Measurements from ENCODE around the gene CDK11B. TPM values are rescaled to one million over a fixed set of nuclear protein-coding genes. Genes with fewer than 3 reads are reported as not detected.
"Not testable (repeated sequence)": the region's sequence is repeated elsewhere in the genome, so short reads cannot be mapped to it uniquely, and the experiment has no call there.

The CDK11B gene
- total RNA-seq: 10 to 100 TPM; 32.7 to 41.0 TPM

DNA sequence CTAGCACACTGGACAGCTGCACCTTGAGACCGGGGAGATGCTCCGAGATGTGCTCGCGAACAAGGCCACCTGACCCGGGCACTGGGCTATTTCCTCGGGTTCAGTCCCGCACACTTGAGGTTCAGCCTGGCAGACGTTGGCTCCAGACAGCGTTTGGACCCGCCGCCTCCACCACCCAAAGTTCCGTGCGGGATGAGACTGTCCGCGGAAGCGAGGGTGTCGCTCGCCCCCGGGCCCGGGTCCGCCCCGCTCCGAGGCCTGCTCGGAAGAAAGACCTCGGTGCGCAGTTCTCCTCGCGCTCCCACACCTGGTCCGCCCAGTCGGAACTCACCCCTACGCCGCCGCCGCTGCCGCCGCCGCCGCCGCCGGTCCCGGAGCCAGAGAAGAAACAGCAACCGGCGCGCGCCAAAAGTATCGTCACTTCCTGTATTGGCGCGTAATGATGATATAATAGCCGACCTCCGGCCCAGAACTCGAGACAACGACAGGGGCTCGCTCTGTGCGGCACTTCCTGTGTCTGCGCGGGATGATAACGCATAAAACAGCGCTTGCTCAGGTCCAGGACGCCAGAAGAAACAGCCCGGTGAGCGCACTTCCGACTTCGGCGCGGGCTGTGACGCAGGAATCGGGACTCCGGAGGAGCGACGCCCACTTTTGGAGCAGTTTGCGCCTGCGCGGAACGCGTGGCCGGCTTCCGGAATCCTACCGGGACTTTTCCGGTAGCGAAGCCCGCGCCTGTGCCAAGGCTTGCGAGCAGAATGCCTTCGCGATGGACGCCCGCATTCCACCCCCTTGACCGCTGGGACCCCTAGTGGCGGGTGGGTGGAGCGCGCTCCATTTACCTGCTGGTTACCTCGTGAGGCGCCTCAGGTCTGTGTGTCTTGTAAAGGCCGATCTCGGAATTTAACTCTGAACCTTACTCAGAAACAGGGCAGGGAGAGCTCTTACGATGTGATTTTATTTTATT, at the start of gene CDK11B:
TSS of gene CDK11B (minus strand) at position 422 of the 967 bp plus-strand sequence. CDS start 1,519 bp downstream, outside the sequence.
- not testable (repeated sequence) for H3K9me3 Mint-ChIP-seq, H3K36me3 Mint-ChIP-seq
- DNase-seq (ENCODE audit: low spot score in 2 of 2): peak; percentile 92 to 99
- peak within 1 kb of the TSS; percentile 98 to 99 for H3K27ac Mint-ChIP-seq
- ATAC-seq: peak; percentile 96 to 98

DNA sequence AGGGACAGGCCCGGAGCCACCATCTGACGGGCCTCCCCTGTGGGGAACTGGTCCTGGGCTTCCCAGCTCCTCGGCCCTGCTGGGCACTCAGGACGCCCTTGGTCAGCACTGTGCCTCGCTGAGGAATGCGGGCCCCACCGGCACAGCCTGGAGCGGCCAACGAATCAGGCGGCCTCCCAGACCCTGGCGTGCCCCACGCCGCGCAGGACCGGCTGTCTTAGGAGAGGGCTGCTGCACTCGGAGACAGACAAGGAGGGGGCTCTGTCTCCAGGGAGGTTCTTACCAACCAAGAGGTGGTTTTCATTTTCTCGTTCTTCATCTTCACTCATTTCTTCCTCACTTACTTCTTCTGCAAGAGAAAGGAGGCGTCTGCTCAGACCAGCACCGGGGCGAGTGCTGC, 49.1 kb upstream of the CDK11B start:
- not testable (repeated sequence) for ATAC-seq; H3K9me3 Mint-ChIP-seq; H3K36me3 Mint-ChIP-seq; H3K27ac Mint-ChIP-seq; DNase-seq (ENCODE audit: low spot score in 2 of 2)

DNA sequence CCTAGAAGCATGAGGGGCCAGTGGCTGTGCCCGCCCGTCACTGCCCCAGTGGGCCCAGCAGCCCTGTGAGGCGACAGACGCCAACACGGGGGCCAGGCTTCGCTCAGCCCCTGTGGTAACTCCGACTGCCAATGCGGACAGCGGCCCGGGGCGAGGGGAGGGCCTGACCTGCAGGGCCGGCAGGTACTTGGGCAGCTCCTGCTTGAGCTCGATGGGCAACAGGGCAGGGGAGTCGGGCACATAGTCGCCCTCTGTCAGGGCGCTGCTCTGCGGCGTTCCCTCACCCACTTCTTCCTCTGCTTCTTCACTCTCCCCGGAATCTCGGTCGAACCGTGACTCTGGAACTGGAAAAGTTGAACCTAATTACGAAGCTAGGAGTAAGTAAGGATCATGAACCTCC, 48.4 kb upstream of the CDK11B start:
- not testable (repeated sequence) for DNase-seq (ENCODE audit: low spot score in 2 of 2); H3K27ac Mint-ChIP-seq; ATAC-seq; H3K9me3 Mint-ChIP-seq; H3K36me3 Mint-ChIP-seq

DNA sequence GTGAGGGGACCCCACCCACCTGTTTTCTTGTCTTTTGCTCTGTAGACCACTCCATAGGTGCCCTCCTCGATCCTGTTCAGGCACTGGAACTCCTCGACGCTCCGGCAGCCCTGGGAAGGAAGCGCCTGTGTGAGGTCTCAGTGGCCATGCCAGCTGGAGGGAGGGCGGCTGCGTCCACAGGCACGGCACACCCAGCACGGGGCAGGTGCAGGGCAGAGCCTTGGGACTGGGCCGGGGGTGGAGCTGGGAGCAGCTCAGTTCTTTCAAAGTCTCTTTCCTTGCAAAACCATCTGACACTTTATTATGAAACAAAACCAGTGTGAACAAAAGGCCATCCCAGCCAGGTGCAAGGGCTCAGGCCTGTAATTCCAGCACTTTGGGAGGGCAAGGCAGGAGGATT, 46.8 kb upstream of the CDK11B start:
- not testable (repeated sequence) for H3K9me3 Mint-ChIP-seq; ATAC-seq; DNase-seq (ENCODE audit: low spot score in 2 of 2); H3K27ac Mint-ChIP-seq; H3K36me3 Mint-ChIP-seq

DNA sequence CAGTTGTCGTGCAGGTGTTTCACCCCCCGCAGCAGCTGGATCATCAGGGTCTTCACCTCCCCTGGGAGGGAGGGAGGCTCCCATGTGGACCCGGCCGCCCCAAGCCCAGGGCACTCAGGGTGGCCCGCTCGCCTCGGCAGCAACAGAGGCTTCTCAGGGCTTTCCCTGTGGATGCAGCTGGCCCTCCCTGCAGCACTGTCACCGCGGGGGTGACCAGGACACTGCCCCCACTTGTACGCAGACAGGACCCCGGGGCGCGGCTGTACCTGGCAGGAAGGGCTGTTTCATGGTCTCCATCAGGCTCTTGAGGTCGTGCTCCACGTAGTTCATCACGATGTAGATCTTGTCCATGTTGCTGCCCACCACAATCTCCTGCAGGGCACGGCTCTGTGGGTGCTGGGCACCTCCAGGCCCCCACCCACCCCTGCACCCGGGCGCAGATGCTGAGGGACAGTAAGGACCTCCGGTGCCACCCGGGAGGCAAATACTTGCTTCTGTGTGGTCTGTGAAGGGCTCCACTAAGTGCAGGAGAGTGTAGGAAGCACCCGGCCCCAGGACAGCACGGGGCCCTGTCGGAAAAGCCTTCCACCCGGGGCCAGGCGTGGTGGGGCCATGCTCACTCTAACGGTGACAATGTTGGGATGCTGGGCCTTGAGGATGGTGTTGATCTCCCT, 45.6 kb upstream of the CDK11B start:
- H3K9me3 Mint-ChIP-seq; DNase-seq (ENCODE audit: low spot score in 2 of 2); H3K36me3 Mint-ChIP-seq; H3K27ac Mint-ChIP-seq; ATAC-seq: not testable (repeated sequence)

DNA sequence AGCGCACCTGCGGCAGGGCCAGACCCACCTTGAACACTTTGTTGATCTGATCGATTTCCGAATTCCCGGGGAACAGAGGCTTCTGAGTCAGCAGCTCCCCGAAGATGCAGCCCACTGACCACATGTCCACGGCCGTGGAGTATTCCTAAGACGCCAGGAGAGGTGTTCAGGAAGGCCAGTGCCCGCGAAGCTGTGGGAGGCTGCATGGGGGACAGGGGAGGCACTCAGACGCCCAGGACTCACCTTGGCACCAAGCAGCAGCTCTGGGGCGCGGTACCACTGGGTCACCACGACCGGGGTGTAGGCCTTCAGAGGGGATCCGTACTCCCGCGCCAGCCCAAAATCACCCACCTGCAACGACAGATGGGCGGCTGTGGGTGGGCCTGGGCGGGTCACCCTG, 45.0 kb upstream of the CDK11B start:
- no peak for DNase-seq (ENCODE audit: low spot score in 2 of 2)
- H3K36me3 Mint-ChIP-seq: no peaks in the 10 kb centered on the region
- no peaks in the 10 kb centered on the region for H3K9me3 Mint-ChIP-seq
- no peak for ATAC-seq
- H3K27ac Mint-ChIP-seq: no peak overlapping the region

DNA sequence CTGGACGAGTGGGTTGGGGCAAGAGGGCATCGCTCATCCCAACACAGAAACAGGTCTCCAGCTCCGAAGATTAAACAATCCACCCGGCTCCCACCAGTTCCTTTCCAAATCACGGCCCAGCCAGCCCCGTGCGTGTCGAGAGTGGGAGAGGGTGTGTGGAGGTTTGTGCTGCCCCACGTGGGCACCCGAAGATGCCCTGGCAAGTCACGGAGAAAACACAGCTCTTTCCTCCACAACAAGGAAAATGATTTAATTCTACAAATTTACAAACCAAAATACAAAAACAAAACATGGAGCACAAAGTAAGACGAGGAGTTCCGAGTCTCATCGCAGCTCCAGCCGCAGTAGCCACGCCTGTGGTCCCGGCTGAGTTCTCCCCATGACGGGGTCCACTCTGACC, 43.7 kb upstream of the CDK11B start:
- H3K27ac Mint-ChIP-seq; H3K9me3 Mint-ChIP-seq; DNase-seq (ENCODE audit: low spot score in 2 of 2); ATAC-seq; H3K36me3 Mint-ChIP-seq: not testable (repeated sequence)

DNA sequence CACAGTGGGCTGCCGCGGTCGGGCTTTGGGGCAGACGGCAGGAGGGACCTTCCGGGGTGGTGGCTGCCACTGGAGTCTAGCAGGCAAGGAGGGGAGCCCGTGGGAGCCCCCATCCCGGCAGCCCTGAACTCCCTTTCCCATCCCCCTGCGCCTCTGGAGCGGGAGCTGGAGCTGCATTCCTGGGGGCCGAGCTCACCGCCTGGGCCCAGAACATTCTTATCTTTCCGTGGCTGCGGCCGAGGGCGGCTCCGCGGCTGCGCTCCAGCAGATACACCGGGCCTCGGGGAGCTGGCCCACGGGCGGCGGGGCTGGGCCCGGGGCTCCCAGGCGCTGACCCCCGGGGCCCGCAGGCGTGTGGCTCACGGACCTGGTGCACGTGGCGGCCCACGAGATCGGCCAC, 41.8 kb upstream of the CDK11B start:
- not testable (repeated sequence) for H3K27ac Mint-ChIP-seq; ATAC-seq; DNase-seq (ENCODE audit: low spot score in 2 of 2); H3K36me3 Mint-ChIP-seq; H3K9me3 Mint-ChIP-seq

DNA sequence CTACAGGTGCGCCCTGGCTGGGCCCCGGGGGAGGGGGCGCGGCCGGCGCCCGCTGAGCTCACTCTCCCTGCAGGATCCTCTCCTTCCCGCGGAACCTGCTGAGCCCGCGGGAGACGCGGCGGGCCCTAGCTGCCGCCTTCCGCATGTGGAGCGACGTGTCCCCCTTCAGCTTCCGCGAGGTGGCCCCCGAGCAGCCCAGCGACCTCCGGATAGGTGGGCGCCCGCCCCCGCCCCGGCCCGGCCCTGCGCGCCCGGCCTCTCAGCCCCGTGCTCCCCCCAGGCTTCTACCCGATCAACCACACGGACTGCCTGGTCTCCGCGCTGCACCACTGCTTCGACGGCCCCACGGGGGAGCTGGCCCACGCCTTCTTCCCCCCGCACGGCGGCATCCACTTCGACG, 41.3 kb upstream of the CDK11B start:
- not testable (repeated sequence) for DNase-seq (ENCODE audit: low spot score in 2 of 2); H3K9me3 Mint-ChIP-seq; H3K27ac Mint-ChIP-seq; H3K36me3 Mint-ChIP-seq
- ATAC-seq: peak in 1 of 2 donors; percentile 10

DNA sequence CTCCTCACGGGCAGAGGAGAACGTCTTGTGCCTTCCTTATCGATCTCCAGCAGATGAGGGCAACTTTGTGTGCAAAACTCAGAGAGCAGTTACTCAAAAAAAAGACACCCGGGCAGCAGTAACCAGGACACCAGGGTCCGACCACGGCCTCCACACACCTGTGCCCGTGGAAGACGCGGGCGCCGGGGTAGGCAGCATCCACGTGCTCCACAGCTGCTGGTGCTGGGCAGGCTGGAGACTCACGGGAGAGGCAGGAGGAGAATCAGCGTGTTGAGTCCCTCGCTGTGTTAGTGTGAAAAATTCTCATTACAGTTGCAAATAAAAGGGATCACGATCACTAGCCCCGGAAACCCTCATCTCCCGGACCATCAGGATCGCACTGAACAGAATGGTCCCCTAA, 40.3 kb upstream of the CDK11B start:
- not testable (repeated sequence) for DNase-seq (ENCODE audit: low spot score in 2 of 2); H3K9me3 Mint-ChIP-seq; H3K36me3 Mint-ChIP-seq; ATAC-seq; H3K27ac Mint-ChIP-seq

DNA sequence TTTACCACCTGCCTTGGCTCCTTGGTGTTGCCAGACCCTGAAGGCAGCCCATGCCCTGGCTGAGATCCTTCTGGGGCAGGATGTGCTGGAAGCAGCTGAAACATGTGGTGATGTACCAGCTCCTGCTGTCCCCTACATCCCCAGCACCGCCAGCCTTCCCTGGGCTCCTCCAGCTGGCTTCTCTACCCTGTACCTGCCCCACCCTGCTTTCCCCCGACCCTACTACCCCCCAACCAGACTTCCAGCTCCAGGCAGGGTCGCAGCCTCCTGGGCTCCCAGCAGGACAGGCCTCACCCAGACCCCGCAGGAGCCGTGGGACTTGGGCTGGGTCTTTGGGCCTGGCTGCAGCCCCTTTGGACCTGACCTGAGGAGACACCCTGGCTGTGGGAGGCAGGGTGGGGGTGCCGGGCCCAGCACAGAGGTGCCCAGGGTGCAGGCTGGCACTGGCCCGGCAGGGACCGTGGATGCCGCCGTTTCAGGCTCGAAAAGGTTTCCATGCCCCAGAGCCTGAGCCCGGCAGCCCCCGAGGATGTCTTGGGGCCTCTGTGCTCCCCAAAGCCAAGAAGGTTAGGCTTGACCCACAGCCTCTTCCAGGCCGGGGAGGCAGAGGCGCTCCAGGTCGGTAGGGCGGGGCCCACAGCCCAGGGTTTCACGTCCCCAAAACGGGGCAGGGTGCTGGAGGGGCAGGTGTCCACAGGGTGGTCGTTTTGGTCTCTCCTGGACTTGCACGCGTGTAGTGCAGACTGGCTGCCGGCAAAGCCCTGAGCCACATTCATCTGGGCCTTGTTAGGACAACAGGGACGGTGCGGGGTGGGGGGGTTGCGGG, 38.8 kb upstream of the CDK11B start:
- H3K9me3 Mint-ChIP-seq; H3K36me3 Mint-ChIP-seq; ATAC-seq; H3K27ac Mint-ChIP-seq; DNase-seq (ENCODE audit: low spot score in 2 of 2): not testable (repeated sequence)

DNA sequence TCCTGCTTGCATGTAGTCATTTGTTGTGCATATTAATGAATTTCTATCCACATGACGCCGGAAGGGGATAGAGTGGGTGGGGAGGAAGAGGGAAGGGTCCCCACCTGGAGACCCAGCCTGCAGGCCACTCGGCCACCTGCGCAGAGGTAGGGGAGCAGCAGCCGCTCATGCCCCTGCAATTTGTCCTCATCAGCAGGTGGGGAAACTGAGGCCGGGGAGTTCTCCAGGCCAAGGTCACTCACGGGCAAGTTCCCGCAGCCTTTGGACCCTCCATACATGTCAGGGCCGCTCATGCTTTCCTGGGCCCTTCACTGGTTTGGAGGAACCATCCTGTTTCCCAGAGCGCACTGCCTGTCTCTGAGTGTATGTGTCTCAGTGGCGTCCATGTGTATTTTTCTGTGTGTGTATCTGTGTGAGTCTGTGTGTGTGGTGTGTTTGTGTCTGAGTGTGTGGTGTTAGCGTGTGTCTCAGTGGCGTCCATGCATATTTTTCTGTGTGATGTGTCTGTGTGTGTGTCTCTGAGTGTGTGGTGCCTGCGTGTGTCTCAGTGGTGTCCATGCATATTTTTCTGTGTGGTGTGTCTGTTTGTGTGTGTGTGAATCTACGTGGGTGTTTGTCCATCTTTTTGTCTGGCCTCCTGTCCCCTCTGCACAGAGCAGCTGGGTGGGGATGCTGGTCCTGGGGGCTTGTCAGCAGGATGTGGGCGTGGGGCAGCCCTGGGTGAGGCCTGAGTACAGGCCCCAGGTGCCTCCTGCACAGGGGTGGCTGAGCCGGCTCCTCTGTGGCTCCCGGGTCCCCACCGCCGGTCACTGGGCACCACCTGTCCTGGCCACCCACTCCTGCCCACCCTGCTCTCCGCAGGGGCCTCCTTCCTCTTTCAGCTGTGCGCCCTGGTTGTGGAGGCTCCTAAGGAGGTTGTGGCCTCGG, 37.9 kb upstream of the CDK11B start:
- H3K27ac Mint-ChIP-seq; ATAC-seq; H3K36me3 Mint-ChIP-seq; H3K9me3 Mint-ChIP-seq; DNase-seq (ENCODE audit: low spot score in 2 of 2): not testable (repeated sequence)

DNA sequence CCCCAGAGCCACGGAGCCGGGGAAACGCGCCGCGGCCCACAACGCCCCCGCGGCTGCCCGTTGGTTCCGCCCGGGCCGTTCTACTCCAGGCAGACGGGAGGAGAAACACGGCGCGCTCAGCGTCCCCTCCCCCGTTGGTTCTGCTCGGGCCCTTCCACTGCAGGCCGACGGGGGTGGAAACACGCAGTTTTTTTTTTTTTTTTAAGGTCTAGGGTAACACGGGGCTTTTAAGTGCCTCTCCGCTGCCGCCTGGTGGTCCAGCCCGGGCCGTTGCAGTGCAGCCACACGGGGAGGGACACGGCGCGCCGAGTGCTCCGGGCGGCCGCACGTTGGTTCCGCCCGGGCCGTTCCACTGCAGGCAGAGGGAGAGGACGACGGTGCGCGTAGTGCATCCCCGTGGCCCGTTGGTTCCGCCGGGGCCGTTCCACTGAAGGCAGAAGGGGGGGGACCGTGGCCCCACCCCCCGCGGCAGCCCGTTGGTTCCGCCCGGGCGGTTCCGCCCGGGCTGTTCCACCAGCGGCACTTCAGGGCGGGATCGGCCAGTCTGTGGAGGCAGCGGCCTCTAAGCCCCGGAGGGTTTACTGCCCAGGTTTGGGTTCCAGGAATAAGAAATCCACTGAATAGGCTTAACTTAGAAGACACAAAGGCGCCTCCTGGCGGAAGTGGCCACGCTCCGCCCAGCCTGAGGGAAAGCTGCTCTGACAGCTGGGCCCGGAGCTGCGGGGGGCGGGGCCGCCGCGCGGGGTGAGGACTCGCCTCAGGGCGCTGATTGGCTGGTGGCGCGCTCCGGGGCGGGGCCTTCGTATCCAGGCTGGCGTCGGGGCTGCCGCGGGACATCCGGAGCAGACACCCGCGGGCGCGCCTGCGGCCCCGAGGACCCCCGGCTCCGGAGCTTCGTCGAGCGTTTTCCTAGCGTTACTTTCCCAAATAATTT, 34.2 kb upstream of the CDK11B start, which contains the start of gene SLC35E2B:
TSS of gene SLC35E2B (minus strand) at position 82 of the 934 bp plus-strand sequence. CDS start 16,096 bp downstream, outside the sequence.
- peak; percentile 83 to 87 for ATAC-seq
- H3K9me3 Mint-ChIP-seq, H3K36me3 Mint-ChIP-seq: not testable (repeated sequence)
- DNase-seq (ENCODE audit: low spot score in 2 of 2): peak; percentile 95 to 96
- H3K27ac Mint-ChIP-seq: peak within 1 kb of the TSS; percentile 84 to 87

DNA sequence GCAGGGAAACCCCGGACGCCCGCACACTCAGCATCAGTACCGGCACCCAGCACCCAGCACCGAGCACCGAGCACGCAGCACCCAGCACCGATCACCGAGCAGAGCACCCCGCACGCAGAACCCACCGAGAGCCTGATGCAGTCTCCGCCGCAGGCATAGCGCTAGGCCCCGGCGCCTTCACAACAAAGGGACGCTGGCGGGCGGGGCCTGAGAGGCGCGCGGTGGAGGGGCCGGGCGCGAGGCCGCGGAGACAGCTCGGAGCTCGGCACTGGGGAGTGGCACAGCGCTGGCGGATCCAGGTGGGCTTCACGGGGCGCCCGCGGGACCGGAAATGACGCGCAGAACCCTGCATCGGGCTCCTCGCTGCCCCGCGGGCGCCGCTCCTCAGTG, 33.5 kb upstream of the CDK11B start:
- DNase-seq (ENCODE audit: low spot score in 2 of 2) (peak in 1 of 2 donors; percentile 79), ATAC-seq (peak; percentile 65 to 67)
- H3K27ac Mint-ChIP-seq: peak overlapping the region in 1 of 2 donors; percentile 87
- H3K9me3 Mint-ChIP-seq, H3K36me3 Mint-ChIP-seq: not testable (repeated sequence)

DNA sequence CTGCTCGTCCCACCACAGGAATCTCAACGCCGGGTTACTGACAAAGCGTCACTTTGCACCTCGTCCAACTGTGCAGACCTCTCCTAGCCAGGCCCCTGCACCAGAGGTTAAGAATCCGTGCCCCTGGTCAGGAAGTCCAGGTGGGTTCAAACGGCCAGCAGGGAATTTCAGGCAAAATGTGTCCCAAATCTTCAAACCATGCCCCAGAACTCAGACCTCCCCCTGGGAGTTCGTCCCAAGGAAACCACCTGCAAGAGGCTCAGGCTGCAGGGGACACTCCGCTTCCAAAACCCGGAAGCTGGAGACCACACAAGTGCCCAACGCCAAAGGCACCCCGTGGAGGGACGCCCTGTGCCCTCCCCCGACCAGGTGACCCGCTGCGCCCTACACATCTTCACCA, 32.6 kb upstream of the CDK11B start:
- not testable (repeated sequence) for ATAC-seq; H3K36me3 Mint-ChIP-seq; H3K27ac Mint-ChIP-seq; DNase-seq (ENCODE audit: low spot score in 2 of 2); H3K9me3 Mint-ChIP-seq

All from activated naive CD4-positive, alpha-beta T cell treated with anti-CD3 and anti-CD28 coated beads, Interleukin-2, amount 50 U/mL, for 72 hours (primary cell).